GM21390 (cell line): ENCODE measurements around the gene CCDC178.
"Not testable (repeated sequence)": the region's sequence is repeated elsewhere in the genome, so short reads cannot be mapped to it uniquely, and the experiment has no call there.

ENCODE experiments used
- ATAC-seq: cut with Tn5 transposase; IDR thresholded peaks from one replicate; pipeline ENCODE4 v1.9.1; 2021; ENCODE audit not compliant: unreplicated experiment

Gene CCDC178

DNA sequence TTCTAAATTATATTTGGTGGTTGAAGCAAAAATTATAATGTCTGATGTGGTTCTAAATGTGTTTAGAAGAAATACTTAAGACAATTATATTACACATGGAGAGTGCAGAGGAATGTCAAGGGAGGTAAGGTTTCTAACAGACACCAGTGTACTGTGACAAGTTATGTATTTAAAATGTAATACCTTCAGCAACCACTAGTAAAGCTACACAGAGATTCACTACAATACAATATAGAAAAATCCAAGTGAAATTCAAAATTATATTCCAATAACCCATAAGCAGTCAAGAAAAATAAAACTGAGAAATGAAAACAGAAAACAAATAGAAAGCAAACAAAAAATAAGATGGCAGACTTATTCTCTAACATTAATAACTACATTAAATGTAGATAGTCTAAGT is 418.2 kb downstream of the CCDC178 start:
- no peak for ATAC-seq

DNA sequence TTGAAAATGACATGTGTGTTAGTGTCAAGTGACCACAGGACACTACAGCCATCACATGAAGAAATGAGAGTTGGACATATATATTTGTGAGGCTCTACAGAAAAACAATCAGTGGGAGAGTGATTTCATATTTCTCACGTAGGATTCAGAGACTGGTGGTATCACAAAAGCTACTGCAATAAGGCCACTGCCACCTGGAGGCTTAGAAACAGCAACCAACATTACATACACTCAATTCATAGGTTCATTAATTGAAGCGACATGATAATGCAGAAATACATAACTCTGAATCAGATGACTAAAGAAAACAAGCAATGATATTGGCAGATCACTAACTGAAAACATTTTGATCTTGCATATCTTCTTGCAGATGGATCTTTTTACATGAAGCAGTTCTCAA is 419.6 kb downstream of the CCDC178 start:
- ATAC-seq, result no peak

DNA sequence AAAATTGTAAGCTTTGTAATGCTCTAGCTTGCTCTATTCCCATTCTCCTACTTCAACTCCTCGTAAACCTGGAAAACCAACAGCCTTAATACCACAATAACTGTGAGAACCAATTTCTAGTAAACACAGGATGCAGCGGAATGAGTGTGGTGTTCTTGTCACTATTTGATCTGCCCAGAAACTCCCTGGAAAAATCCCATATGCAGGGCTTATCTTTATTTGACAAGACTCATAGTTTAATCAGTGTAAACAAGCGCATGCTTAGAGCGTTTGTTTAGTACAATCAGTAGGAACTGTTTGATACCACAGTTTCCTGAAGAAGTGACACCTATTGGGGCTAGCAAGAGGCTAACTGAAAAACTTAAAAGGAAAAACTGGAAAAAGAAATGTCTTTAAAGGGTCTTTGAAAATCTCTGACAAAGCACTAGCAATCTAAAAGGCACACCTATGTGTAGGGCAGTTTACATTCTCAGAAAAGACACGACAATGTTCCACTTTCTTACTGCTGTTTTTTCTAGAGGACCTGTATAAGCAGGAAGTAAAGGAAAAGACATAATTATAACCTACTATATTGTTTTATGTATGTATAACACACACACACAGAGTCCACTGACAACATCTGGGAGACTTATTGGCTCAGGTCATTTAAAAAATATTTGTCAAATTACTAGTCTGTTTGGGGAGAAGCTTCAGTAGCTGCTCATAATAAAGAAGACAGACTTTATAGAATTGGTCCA is 426.3 kb downstream of the CCDC178 start:
- ATAC-seq, result no peak

DNA sequence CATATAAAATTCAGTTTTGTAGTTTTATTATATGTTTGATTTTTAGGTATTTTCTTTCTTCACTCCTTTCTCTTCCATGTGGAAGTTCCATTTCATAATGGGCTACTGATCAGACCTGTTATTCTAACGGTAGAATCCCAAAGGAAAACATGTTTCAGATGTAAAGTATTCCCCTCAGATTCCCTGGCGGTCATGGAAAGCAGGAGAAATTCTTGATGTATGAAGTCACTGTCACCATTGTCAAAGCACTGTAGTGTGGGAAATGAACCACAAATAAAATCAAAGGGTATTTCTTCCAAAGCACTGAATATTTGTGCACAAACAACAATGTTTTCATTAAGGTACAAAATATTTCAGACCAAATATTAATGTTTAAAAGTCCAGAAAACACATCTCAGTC is 430.4 kb downstream of the CCDC178 start:
- ATAC-seq, result no peak

DNA sequence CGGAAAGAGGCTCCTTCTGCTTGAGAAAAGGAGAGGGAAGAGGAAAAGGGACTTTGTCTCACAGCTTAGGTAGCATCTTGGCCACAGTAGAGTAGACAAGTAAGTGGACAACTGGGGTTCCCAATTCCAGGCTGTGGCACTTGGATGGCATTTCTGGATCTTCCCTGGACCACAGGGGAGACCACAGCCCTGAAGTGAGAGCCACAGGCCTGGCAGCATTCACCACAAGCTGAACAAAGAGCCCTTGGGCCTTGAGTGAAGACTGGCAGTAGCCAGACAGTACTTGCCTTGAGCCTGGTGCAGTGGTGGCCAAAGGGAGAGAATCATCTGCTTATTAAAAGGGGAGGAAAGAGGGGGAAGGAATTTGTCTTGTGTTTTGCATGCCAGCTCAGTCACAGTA is 441.6 kb downstream of the CCDC178 start:
- ATAC-seq, result no peak

DNA sequence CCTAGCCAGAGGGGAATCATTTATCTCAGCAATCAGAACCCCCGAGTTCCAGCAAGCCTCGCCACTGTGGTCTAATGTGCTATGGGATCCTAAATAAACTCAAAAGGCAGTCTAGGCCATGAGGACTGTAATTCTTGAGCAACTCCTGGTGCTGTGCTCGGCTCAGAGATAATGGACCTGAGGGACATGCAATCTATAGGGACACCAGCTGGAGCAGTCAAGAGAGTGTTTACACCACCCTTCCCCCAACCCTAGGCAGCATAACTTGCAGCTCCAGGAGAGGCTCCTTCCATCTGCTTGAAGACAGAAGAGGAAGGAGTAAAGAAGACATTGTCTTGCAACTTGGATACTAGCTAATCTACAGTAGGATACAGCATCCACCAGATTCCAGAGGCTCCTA is 442.2 kb downstream of the CCDC178 start:
- no peak for ATAC-seq

DNA sequence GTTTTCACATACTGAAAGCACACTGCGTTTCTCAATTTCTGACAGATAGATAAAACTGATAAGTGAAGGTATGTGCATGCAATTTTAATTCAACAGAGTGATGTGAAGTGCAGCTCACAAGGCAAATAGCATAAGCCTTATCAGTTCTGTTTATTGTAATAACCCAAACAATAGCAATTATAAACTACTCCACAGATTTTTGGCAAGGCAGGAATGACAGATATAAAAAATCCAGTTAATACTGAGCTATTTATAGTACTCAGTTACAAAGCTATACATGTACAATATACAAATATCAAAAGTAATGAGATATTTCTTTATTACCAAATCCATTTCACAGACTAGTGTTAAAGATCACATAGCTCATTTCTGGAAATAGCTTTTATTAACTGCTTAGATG is 456.8 kb downstream of the CCDC178 start:
- ATAC-seq, result no peak

DNA sequence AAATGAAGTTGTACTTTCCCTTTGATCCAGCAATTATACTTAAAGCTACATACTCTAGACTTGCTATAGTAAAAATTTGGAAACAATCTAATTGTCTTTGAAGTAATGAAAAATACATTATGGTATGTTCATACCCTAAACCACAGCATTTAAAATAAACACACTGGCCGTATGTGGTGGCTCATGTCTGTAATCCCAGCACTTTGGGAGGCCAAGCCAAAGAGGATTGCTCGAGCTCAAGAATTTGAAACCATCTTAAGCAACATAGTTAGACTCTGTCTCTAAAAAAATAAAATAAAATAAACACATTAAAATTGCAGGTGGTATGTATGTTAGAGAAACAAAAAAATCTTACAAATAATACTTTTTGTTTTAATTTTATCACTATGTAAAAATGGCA is 459.6 kb downstream of the CCDC178 start:
- ATAC-seq, result no peak

DNA sequence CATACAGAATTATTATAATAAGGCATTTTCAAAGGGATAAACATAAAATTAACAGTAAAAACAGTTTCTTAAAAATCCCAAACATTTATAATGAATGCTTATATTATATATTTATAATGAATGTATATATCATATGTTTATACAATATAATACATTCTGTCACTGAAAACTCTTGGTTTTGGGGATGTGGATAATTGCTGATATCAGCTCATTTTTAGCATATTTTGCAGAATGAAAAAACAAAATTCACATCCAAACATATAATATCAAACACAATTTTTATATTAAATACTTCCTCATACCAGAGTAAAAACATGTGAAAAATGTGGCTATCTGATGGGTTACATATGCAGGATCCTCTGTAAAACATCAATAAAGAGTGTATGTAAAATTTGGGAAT is 465.0 kb downstream of the CCDC178 start:
- ATAC-seq, result no peak

DNA sequence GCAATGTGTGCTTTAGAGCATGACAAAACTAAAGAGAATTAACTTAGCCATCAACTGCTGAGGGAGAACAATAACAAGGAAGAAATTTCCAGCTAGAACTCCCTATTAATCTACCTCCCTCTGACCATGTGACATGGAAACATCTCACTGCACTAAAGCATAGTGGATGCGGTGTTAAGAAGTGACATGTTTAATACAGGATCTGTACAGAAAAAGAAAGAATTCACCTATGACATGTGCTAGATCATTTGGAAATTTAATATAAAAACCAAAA is 465.4 kb downstream of the CCDC178 start:
- no peak for ATAC-seq

DNA sequence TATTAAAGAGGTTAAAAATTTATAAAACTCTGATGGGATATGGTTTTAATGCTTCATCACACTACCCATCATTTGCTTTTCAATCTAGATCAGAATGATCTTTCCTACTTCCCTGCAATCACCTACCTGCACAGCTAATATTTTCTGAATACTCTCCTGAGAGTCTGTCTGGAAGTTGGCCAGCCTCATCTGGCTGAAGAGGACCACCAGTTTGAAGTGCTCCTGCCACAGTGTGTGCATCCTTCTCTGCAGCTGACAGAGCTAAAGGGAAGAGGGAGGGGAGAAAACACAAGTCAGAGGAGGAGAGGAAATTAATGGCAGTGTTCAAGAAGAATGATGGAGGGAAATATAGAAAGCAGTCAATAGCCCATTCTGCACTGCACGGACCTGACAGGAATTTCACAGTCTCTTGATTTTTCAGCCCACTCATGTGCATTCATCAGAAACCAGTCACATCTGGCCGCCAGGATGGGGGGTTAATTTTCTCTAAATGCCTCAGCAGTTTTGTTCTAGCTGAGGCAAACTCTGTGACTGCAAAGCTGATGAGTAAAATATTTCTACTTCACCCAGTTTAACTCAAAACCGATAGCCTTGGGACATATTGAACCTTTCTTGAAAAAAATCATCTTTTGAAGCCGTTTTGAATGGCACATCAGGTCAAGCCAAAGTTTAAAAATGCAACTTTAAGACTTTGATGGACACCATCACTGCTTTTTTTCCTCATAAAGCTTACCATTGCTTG is 465.9 kb downstream of the CCDC178 start:
- ATAC-seq, result peak; percentile 80

DNA sequence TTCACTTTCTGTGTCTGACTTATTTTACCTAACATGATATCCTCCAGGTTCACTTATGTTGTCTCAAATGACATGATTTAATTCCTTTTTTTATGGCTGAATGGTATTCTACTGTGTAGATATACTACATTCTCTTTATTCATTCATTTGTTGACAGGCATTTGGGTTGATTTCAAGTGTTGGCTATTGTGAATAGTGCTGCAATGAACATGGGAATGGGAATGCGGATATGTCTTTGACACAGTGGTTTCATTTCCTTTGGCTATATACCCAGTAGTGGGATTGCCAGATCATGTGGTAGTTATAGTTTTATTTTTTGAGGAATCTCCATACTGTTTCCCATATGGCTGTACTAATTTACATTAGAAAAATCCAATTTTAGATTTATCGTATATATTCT is 472.3 kb downstream of the CCDC178 start:
- no peak for ATAC-seq

DNA sequence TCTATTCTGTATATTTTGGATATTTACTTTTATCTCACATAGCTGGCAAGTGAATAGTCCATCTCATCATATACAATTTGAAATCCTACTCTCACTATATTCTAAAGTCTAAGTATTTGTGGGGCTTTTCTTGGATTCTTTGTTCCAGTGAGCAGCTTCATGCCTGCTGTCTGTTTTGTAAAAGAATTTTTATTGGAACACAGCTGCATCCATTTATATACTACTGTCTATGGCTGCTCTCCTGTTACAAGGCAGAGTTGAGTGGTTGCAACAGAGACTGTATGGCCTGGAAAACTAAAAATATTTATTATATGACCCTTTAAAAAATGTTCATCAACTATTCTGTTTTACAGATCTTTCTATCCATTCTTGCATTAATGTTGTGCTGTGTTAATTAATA is 474.4 kb downstream of the CCDC178 start:
- no peak for ATAC-seq

DNA sequence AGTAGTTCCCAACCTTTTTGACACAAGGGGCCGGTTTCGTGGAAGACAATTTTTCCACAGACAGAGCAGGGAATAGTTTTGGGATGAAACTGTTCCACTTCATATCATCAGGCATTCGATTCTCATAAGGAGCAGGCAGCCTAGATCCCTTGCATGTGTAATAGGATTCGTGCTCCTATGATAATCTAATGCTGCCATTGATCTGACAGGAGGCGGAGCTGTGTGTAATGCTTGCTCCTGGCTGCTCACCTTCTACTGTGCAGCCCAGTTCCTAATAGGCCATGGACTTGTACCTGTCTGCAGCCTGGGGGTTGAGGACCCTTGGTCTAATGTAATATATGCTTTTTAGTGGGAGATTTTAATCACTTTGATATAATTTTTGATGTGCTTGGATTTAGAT is 479.0 kb downstream of the CCDC178 start:
- ATAC-seq, result no peak

DNA sequence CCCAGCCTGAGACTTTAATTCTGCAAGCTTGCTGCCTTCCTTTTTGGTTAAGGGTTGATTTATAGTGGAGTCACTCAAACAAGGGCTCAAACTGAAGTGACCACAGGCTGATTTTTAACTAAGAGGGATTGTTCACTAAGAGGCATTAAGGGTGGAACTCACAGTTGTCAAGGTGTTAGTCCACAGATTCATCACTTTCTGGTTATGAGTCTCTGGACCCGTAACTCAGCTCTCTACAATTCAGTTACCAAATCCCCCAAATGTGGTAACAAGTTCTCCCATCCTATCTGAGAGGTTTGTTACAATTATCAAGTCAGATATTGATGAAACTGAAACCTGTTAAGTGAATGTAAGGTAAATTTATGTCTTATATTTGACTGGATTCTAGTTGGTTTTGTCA is 481.8 kb downstream of the CCDC178 start:
- ATAC-seq, result peak; percentile 57

DNA sequence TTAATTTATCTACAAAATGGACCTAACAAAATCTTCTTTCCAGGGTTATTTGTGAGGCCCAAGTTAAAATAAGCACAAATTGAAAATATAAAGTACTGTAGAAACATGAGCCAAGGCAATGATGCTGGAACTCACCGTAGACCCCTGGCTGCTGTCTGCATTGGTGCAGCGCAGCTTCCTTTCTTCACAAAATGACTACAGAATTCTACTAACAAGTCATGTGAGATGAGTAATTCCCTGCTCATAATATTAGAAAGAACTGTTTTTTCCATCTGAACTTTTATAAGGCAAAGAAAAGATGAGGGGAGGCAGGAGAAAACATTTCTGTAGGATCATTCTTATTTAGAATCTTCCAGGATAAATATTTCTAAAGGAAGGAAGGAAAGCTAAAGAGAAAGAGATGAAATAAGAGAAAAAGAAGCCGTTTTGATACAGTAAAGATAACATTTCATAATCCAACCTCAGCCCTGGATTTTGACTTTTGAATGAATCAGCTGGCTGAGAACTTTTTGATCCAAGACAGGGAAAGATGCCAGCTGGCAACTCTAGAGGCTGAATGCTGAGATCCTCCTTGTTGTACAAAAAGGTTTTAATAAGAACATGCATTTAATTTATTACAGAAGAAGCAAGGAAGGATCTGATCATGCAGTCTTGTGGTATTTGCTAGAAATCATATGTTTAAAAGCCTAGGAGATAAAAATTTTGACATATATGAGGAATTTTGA is 483.8 kb downstream of the CCDC178 start:
- no peak for ATAC-seq

DNA sequence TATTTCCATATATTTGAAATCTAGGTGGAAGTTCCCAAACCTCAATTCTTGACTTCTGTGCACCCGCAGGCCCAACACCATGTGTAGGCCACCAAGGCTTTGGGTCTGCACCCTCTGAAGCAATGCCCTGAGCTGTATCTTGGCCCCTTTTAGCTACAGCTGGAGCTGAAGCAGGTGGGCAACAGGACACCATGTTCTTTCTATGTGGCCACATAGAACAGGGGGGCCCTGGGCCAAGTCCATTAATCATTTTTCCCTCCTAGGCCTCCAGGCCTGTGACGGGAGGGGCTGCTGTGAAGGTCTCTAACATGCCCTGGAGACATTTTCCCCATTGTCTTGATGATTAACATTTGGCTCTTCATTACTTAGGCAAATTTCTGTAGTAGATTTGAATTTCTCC is 488.2 kb downstream of the CCDC178 start:
- ATAC-seq, result not testable (repeated sequence)

DNA sequence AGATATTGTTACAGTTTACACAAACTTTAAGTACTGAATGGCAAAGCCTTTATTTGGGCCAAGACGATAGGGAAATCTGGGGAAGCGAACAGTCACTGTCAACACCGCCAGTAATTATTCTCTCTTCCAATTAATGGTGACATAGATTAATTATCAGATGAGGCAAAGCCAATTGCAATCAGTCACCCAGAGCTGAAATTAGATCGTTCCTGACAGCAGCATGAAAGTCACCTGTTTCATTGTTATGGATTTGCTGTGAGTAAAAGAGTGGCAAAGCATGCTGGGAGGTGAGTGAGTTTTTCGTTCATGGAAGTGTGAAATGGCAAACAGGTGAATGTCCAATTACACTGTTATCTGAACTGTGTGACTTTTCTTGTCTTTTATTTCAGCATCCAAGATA is 502.9 kb downstream of the CCDC178 start:
- ATAC-seq, result no peak

DNA sequence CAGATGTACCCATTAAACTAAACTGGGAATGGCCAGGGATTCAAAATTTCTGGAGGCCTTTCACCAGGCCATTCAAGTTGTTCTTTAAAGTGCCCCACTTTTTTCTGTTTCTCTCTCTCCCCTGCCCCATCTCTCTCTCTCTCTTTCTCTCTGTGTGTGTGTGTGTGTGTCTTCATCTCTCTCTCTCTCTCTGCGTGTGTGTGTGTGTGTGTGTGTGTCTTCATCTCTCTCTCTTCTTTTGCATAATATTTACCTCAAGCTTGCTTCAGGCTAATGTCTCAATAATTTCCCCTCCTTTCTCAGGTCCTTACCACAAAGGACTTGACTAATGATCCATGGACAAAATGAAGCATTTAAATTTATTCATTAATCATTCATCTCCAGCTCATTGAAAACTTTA is 503.5 kb downstream of the CCDC178 start:
- ATAC-seq, result no peak

DNA sequence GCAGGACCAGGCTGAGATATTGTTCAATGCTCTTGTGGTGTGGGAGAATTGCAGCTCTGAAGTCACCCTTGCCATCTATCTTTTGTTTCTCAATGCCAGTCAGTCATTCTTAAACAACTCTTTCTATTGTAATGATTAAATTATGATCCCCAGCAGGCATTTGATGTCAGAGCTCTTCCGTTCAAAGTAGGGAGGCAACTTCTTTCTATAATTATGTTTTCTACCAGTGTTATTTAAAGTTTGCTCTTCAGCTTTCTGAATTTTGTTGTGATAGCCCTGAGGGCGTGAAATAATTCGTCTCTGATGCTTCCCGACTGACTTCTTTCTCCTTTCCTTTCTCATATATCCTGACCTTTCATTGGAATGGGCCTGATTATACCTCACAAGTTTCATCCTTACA is 506.3 kb downstream of the CCDC178 start:
- ATAC-seq, result no peak

DNA sequence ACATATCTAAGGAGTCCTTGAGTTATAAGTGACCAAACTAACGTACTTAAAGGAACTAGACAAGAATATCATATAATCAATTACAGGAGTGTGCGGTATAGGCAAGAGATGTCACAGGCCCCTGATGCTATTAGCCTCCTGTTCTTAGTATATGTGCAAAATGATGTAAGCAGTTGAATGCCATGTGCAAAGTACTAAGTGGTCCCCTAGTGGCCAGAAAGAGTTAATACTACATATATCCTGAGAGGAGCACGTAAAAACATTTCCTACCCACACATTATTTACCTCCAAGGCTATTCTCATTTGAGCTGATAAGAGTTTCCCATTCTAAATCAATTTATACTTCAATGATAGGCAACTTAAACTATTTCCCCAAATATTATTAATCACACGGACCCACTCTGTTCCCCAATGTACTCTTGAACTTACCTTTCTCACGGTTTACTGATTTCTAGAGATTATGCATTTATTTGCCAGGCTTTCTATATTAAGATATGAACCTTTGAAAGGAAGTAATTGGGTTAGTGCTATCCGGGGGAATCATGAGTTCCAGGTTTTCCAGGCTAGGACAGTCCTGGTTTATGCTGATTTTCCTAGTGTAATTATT is 509.7 kb downstream of the CCDC178 start:
- peak; percentile 99 for ATAC-seq

DNA sequence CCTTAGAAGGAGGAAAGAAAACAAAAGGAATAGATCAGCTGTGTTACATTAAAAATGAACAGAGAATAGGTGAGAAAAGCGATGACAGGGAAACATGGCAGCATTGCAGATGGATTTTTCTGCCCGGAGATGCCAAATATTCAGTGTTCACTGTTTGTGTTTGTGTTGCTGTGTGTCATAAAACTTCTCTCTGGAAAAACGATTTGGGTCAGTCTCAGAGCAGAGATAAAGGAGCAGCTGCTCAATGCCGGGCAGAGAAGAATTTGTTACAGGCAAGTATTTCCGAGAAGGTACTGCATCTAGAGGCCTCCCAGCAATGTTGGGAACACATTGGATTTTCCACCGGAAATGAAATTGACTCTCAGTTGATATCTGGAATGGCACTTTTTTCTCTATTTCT is 511.3 kb downstream of the CCDC178 start:
- no peak for ATAC-seq
